SKM-1 (cell line): ENCODE data around the gene APBA3.
A peak's percentile ranks its signal among the peaks of the same experiment; 100 is the strongest.

ENCODE experiments used
- DNase-seq: peaks from one replicate; lab custom pipeline; 2025; ENCODE audit not compliant: unreplicated experiment; lab: John Stamatoyannopoulos, UW

APBA3 gene

DNA sequence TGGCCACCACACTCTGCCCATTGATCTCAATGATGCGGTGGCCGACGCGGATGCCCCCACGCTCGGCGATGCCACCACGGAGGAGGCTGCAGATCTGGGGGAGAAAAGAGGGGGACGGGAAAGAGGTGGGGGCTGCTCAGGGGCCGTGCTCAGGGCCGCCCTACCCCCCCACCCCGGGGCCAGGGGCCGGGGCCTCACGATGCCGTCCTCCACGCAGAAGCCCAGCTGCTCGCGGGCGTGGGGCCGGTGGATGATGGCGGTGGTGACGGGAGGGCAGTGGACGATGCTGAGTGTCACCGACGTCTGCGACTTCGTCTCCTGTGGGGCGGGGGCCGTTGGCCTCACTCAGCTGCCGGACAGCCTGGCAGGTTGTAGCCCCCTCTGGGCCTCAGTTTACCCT, 10.3 kb downstream of the APBA3 start:
- DNase-seq = no peak

DNA sequence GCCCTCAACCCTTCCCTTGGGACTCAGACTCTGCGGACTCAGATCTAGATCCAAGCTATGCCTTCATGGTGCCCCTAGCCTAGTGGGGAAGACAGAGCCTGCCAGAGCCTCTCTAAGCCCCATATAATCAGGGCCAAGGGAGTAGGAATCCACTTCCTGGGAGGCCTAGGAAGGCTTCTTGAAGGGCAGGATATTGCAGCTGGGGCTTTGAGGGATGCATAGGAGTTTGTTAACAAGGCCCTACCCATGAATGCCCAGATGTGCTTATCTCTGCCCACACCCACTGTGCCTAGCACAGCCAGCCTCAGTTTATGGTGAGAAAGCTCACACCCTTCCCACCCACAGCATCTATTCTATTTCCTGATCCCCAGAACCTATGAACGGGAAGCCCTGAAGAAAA, 11.3 kb downstream of the APBA3 start:
- no peak for DNase-seq

DNA sequence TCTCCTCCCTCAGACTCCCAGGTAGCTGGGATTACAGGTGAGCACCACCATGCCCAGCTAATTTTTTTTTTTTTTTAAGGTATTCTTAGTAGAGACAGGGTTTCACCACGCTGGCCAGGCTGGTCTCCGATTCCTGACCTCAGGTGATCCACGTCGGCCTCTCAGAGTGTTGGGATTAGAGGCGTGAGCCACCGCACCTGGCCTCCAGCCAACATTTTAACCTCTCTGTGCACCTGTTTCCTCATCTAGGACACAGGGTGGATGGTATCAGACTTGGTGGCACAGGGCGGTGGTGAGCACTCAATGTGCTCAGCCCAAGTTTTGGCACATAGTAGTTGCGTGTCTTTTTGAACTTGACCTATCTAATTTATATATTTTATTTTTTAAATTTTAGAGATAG, 12.5 kb downstream of the APBA3 start:
- no peak for DNase-seq

DNA sequence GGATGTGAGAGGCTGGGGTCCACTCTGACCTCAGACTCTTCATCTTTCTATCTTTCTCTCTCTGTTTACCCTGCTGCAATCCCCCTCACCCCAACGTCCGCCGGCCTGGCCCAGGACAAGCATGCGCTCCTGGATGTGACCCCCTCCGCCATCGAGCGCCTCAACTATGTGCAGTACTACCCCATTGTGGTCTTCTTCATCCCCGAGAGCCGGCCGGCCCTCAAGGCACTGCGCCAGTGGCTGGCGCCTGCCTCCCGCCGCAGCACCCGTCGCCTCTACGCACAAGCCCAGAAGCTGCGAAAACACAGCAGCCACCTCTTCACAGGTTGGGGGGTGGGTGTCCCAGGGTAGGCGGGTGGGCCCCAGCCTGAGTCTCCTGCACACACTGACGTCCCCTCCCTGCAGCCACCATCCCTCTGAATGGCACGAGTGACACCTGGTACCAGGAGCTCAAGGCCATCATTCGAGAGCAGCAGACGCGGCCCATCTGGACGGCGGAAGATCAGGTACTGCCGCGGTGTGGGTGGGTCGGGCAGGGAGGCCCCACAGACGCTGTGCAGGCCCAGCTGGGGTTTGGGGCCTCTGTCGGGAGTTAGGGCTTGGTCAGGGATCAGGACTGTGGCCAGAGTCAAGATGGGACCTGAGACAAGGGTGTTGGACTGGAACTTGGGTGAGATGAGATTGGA, 15.0 kb downstream of the APBA3 start:
- DNase-seq = no peak

DNA sequence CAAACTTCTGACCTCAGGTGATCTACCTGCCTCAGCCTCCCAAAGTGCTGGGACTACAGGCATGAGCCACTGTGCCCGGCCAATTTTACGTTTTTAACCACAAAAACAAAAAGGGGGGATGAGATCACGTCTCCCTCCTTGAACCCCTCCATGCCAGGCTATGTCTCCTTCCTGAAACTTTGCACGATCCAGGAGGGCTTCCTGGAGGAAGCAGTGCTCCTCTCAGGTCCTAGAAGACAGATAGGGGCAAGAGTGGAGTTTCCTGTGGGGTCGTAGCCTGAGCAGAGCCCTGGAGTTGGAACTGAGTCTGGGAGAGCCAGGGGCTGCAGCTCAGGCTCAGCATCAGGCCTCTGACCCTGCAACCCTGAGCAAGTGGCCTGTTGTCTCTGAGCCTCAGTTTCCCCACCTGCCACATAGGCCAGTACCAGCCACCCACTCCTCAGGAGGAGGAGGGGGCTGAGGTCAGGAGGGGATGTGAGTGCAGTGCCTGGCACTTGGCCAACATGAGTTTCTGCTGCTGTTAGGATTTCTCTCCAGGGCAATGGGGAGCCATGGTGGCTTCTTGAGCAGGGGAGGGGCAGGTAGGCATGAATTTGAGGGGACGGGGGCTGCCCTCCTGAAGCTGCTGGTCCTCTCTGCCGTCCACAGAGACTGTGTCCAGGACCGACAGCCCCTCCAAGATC, 16.0 kb downstream of the APBA3 start:
- no peak for DNase-seq

DNA sequence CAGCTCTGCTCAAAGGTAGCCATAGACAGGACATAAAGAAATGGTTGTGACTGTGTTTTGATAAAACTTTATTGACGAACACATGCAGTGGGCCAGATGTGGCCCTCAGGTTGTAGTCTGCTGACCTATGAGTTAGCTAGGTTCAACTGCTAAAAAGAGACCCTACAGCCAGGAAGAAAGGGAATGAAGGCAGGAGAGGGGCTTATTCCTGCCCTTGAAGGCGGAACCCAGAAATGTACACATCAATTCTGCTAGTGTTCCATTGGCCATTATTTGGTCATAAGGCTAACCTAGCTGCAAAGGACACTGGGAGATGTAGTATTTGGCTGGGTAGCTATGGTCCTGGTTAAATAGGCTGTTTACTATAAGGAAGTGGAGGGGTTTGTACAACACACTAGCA, 18.0 kb downstream of the APBA3 start:
- DNase-seq = peak; percentile 15

DNA sequence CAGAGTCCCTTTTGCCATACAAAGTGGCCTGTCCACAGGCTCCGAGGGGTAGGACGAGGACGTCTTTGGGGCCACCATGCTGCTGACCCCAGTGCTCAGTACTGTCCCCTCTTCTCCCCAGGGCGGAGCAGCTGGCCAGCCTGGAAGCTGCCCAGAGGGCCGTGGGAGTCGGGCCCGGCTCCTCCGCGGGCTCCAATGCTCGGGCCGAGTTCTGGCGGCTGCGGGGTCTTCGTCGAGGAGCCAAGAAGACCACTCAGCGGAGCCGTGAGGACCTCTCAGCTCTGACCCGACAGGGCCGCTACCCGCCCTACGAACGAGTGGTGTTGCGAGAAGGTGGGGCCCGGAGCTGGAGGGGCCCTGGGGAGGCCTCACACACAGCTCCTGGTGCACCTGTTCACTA, 21.1 kb downstream of the APBA3 start:
- DNase-seq = no peak

DNA sequence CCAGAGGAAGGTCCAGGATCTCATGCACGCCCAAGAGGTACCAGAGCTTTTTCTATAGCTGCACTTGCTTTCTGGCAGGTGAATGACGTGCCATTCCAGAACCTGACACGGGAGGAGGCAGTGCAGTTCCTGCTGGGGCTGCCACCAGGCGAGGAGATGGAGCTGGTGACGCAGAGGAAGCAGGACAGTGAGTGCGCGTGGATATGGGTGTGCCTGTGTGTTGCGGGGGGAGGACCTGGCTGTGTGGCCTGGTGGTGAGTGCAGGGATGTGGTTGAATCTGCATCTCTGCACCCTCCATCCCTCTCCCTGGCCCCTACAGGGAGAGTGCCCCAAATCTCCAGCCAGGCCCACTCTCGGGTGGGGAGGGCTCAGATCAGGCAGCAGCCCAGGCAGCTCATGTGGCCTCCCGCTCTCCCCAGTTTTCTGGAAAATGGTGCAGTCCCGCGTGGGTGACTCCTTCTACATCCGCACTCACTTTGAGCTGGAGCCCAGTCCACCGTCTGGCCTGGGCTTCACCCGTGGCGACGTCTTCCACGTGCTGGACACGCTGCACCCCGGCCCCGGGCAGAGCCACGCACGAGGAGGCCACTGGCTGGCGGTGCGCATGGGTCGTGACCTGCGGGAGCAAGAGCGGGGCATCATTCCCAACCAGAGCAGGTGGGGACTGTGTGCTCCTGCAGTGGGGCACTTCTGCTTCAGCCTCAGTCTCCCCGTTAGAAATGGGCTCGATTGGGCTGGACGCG, 22.8 kb downstream of the APBA3 start:
- no peak for DNase-seq

DNA sequence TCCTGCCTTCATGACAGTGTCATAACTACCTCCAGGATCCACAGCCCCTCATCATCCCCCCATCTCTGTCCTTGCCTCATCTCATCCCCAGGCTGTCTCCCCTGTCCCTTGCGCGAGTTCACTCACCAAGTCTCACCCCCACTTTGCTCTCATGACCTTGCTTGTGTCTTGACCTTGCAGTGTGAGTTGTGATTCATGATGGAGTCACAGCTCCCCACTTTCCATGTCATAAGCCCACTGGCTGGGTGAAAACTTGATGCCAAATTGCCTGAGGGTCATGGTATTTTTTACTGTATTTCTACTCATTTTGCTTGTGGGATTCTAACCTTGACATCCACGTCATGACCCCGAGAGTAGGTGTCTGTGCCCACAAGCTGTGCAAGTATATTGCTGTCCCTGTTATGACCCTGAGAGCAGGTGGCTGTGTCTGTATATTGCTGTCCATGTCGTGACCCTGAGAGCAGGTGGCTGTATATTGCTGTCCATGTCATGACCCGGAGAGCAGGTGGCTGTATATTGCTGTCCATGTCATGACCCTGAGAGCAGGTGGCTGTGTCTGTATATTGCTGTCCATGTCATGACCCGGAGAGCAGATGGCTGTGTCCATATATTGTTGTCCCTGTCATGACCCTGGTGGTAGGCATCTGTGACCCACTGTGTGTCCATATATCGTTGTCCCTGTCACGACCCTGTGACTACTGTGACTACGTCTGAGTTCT, 23.8 kb downstream of the APBA3 start:
- no peak for DNase-seq

DNA sequence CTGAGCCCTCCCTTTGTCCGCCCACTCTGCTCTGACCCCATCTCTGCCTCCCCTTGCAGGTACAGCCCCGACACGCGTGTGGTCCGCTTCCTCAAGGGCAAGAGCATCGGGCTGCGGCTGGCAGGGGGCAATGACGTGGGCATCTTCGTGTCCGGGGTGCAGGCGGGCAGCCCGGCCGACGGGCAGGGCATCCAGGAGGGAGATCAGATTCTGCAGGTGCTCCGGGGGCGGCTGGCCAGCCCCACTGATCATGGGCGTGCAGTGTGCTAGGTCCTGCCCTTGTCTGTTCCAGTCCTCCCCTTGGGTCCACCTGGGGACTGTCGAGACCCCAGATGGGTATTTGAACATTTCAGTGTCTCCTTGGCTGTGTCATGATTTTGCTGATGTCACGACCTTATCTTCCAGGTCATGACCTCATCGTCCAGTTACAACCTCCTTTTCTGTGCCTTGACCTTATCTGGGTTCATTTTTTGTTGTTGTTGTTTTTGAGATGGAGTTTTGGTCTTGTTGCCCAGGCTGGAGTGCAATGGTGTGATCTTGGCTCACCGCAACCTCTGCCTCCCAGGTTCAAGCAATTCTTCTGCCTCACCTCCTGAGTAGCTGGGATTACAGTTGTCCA, 25.3 kb downstream of the APBA3 start:
- no peak for DNase-seq

DNA sequence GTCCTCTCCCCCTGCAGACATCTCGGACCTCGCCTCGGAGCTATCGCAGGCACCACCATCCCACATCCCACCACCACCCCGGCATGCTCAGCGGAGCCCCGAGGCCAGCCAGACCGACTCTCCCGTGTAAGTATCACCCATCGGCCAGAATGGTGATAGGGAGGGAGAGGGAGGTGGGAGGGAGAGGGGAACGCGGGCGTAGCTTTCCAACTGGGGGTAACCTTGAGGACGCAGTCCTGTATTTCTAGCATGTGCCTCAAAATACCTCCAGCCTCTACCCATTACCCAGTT, 27.2 kb downstream of the APBA3 start:
- DNase-seq = no peak

DNA sequence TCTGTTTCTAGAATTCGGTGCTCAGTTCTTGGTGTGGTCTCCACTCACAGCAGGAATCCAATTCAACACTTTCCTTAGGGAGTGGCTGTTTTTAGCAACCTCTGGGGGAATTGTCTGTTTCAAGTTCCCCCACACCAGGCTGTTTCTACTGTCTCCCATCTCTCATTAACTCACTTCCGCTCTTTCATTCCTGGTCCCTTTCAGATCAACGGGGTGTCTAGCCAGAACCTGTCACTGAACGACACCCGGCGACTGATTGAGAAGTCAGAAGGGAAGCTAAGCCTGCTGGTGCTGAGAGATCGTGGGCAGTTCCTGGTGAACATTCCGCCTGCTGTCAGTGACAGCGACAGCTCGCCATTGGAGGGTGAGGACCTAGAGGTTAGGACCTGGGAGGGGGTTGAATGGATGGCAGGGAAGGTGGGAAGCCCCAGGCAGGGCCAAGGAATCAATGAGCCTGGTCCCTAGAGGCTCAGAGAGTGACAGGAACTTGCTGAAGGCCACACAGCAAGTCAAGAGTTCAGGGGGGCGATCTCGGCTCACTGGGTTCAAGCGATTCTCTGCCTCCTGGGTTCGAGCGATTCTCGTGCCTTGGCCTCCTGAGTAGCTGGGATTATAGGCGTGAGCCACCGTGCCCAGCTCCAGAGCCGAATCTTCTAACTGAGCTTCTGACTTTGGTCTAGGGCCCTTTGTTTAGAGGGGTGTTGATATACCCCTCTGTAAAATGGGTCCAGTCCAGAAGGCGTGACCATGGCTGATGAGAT, 27.8 kb downstream of the APBA3 start:
- no peak for DNase-seq

DNA sequence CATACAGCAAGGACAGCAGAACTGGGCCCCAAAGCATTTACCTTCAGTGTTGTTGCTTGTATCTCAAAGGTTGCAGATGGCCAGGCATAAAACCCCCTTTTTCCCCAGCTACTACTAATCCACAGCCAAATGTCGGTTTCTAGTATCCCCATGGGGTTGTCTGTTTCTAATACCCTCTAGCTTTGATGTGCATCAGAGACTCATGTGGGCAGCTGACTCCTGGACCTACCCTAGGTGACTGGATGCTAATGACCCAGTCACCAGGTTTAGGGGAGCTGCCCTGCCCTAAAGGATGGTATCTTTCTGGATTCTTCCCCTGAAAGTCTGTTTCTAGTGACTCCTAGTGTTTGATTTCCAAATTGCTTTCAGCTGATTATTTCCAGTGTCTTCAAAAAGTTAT, 29.4 kb downstream of the APBA3 start:
- DNase-seq = no peak

DNA sequence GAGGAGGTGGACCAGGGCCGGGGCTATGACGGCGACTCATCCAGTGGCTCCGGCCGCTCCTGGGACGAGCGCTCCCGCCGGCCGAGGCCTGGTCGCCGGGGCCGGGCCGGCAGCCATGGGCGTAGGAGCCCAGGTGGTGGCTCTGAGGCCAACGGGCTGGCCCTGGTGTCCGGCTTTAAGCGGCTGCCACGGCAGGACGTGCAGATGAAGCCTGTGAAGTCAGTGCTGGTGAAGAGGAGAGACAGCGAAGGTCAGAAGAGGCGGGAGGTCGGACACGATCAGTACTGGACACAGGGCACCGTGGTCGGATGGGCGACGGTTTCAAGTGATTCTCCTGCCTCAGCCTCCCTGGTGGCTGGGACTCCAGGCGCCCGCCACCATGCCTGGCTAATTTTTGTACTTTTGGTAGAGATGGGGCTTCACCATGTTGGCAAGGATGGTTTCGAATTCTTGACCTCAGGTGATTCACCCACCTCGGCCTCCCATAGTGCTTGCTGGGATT, 31.0 kb downstream of the APBA3 start:
- no peak for DNase-seq

DNA sequence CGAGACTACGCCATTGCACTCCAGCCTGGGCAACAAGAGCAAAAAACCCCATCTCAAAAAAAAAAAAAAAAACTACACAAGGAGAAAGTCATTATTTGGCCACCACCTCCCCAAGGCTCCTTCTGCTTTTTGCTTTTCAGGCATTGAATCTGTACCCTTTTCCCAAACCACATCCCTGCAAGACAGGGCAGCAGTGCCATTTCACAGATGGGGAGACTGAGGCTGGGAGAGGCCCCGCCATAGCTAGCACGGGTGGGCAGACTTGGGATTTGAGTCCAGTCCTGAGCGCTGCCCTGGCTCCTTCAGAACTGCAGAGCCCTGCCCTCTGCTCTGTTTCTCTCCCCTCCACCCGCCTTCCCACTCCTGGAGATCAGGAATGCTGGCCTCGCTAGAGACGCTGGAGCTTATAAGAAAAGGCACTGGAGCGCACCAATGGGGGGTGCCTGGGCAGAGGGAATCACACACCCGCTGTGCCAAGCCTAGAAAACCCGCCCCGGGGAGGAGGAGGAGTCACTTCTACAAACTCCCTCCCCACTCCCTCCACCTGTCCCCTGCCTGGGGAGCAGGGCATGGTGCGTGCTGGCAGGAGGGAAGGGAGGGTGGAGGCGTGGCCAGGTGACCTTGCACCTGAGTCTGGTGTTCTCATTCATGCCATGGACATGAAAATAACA, 35.7 kb downstream of the APBA3 start:
- no peak for DNase-seq

DNA sequence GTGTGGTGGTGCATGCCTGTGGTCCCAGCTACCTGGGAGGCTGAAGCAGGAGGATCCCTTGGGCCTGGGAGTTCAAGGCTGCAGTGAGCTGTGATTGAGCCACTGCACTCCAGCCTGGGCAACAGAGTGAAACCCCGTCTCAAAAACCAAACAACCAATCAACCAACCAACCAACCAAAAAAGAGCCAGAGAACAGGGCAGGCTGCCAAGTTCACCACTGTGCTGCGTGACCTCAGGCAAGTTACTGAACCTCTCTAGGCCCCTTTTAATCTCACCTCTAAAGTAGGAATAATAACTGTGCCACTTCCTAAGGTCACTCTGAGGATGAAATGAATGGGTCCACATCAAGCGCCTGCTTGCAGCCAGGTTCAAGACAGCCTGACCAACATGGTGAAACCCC, 36.4 kb downstream of the APBA3 start:
- DNase-seq = no peak

DNA sequence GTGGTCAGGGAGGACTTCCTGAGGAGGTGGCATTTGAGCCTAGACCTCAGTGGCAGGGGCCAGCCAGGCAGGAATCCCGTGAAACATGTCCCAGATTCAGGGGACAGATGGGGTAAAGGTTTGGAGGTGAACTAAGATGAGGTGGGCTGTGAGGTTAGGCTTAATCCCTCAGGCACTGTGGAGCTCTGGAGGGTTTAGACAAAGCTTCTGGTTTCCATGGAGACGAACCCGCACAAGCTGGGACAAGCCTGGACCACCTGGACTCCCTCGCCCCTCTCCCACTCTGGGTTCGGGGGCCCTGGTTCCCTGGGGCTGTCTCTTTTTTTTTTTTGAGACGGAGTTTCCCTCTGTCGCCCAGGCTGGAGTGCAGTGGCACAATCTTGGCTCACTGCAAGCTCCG, 37.6 kb downstream of the APBA3 start:
- no peak for DNase-seq

DNA sequence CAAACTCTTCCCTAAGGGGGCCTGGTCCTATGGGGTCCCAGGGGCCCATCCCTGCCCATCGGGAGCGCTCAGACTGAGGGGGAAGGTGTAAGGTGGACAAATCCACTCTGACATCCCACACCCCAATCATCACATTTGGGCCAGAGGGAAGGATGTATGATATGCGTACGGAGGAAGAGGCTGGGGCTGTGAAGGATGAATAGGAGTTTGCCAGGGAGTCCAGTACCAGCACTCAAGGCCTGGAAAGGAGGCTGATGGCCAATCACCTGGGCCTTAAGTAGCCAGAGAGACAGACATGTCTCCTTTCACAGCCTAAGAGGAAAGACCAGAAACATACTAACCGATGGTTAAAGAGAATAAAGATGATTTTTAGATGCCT, 38.4 kb downstream of the APBA3 start:
- DNase-seq = no peak

DNA sequence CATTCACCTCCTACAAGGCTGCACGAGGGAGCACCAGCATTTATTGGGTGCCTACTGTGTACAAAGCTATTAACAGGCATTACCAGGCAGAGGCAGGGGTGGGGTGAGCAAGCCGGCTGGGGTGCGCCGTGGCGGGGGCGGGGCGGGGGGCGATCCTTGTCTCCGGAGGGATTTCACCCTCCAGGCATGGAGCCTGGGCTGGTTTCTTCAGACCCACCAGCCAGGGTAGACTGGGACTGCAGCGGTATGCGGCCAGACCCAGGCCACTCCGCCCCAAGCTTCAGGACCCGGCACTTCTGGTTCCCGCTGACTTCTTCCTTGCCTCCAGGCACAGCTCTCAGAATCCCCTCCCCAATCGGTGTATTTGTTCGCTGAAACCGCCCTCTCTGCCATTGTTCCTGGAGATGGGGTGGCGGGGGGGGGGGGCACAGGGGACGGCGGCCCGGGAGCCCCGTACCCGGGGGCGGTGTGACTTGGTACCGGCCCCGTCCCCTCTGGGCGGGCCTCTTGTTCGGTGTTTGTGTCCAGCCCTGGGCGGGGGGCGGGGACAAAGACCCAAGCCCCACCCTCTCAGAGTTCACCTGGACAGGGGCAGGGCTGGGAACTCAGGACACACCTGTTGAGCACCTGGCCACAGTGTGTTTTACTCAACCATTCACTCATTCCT, 38.9 kb downstream of the APBA3 start:
- no peak for DNase-seq
